HG03175 (cell line): ENCODE measurements around the gene NSA2.
"Not testable (repeated sequence)": the region's sequence is repeated elsewhere in the genome, so short reads cannot be mapped to it uniquely, and the experiment has no call there.

Source experiments
- ATAC-seq: cut with Tn5 transposase; IDR thresholded peaks from one replicate; pipeline ENCODE4 v1.9.1; 2021; ENCODE audit warnings: mild to moderate bottlenecking, moderate library complexity; ENCODE audit not compliant: unreplicated experiment

The NSA2 gene

DNA sequence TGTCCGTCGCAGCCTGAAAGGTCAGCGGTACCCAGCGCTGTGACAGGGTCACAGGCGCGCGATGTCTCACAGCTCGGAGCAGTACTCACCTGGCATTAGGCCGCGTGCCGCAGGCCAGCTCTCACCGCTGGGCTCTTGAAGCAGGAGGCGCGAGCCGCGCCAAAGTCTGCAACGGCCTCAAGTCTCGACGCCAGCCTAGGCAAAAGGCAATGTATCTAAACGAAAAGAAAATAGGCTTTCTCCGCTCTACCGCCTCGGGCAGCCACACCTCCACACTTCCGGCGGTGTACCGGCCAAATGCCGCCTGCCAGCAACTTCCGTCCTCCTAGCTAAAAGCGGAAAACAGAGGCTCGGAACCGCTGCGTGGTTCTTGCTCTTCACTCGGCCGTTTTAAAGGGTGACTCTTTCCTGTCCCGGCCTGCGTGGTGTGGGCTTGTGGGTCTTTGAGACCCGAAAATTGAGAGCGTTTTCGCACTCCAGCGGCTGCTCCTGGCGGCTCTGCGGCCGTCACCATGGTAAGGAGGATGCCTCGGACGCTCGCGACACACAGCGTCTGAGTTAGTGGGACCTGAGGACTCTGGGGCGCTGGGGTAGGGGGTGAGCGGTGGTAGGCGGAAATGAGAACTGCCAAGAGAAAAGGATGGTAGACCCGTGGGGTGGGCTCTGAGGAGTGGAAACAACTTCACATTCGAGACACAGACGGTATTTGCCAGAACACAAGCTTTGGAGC, at the start of gene NSA2, which contains the start of gene GFM2:
TSS of gene NSA2 (plus strand) at position 401 of the 730 bp plus-strand sequence. CDS start at position 513, 112 bp downstream.
TSS of gene GFM2 (minus strand) at position 269 of the 730 bp plus-strand sequence. CDS start 3,375 bp downstream, outside the sequence.
- ATAC-seq = peak; percentile 86

DNA sequence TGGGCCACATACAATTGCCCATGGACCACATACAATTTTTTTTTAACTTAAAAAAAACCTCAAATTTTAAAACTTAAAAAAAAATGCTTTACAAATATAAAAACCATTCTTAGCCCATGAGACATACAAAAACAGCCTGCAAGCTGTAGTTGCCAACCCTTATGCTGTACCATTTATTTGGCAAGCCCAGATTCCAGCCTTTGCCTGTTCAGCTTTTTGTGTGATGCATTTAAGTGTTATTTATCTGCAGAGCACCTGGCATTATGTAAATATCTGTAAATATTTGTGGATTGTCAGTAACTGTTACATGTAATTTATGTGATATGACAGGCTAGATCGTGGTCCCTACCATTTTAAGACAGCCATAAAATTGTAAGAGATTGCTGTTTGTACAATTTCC, 49.5 kb upstream of the NSA2 start:
- no peak for ATAC-seq

DNA sequence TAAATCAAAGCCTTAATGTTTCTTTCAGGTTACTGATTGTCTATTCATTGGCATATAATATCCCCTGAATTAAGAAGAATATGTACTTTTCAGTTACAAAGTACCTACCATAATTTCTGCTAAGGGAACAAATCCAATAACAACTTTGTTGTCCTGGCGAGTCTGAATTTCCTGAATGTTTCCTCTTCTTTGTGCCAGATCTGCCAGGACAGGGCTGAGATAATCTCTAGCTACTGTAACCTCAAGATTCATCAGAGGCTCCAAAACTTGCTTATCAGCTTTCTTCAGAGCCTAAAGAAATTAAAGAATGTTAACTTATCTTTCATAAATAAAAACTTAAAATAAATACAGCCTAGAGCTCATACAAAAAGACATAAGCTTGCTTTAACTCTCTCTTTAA, 44.8 kb upstream of the NSA2 start:
- ATAC-seq = no peak

DNA sequence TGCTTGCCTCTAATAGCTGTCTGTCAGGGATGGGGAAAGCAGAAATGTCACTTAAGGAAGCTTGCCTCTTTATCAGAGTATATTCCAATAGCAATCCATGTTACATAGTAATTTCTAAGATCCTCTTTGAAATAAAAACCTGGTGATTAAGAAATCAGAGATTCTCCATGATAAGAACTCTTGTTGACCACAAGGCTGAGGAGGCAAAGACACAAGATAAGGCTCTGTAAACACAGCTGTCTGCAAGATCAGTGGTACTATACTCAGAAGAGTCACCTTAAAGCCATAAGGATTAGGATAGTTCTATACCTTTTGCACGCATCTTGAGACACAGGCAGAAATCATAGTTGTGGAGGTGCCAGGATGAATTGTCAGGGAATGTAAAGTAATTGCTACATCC, 41.7 kb upstream of the NSA2 start:
- no peak for ATAC-seq

DNA sequence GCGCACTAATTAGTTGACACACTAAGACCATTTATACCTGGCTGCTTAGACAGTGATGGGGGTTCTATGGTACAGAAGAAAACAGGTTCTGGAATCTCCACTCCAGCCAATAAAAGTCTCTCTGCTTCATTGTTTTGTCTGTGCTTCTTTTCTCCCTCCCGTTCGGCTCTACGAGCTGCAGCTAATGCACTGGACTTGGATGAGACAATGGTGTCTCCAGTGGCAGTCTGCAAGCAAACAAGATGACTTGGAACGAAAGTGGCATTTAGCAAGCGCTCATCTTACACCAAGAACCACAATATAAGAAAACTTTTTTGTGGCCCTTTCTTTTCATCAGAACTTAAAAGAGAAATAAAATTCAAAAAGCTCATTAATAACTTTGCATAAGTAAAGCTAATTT, 30.3 kb upstream of the NSA2 start:
- ATAC-seq = no peak

DNA sequence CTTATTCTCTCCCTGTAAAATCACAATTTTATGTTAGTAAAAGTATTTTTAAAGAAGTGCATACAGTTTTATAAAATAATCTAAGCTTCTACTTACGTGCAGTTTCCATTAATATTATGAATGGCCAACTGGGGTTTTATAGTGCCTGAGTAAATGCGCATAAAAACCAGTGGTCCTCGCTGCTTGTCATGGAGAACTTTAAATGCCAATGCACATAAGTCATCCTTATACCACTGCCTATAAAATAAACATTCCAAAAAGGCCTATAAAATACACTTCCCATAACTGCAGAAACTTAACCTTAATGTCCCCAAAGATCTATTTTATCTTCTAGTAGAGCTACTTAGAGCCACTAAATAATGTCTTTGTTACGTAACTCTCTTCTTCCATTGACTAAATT, 28.6 kb upstream of the NSA2 start:
- ATAC-seq = no peak

DNA sequence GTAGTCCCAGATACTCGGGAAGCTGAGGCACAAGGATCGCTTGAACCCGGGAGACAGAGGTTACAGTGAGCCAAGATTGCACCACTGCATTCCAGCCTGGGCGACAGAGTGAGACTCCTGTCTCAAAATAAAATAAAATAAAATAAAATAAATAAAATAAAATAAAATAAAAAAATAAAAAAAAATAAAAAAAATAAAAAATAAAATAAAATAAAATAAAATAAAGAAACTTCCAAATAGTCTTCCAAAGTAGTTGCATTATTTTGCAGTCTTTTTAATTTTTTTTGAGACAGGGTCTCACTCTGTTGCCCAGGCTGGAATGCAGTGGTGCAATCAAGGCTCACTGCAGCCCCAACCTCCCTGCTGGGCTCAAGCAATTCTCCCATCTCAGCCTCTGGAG, 18.3 kb upstream of the NSA2 start:
- not testable (repeated sequence) for ATAC-seq

DNA sequence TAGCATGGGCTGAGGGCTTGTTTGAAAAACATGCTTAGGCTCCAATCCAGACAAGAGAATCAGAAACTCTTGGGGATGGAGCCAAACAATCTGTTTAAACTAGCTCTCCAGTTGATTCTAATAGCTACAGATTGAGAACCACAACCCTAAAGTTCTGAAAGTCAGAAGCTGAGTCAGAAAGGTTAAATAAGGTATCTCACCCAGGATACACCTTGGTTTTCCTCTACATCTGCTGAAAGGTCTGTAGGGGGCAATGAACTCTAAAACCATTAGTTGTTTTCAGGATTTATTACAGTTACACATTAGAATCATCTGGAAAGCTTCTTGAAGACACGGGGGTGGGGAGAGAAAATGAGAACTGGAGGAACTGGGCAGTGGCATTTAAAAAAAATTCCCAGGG, 5.8 kb upstream of the NSA2 start:
- no peak for ATAC-seq

DNA sequence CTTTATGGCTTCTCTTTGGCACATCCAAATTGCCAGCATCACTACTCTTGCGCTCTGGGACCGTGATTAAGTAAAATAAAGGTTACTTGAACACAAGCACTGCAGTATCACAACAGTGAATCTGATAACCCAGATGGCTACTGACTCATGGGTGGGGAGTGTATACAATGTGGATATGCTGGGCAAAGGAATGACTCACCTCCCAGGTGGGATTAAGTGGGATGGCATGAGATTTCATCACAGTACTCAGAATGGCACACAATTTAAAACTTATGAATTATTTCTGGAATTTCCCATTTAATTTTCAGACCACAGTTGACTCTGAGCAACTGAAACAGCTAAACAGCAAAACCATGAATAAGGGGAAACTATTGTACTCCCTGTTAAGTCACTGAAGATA, 4.5 kb upstream of the NSA2 start:
- ATAC-seq = no peak

DNA sequence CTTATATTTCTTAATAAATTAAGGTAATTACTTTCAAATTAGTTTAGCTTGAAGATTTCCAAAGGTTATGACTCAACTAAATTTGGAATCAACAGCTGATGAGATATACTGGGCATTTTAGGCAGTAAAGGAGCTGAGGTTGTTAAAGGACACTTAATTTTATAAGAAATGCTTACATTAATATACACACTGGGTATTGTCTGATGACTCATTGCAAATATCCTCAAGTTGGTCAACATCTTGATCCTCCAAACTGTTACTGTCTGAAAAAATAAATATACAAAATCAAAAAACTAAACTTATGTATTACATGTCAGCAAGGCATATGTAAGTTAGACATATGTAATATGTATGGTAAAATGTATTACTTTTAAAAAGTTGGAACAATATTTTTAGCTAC, 3.5 kb upstream of the NSA2 start:
- ATAC-seq = no peak

DNA sequence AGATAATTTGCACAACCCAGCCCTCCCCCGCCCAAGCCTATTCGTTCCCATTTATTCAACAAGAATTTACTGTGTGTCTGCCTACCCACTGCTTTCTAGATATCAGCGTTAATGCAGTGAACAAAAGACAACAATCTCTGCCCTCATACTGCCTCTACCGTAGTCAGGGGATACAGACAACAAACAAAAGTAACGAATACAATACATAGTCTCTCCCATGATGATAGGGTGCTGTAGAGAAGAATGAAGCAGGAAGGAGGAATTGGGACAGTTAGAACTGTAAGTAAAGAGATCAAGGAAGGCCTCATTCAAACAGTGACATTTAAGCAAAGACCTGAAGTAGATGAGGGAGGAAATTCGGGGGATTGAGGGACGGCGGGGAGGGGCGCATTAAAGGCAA, 1.8 kb upstream of the NSA2 start:
- no peak for ATAC-seq

DNA sequence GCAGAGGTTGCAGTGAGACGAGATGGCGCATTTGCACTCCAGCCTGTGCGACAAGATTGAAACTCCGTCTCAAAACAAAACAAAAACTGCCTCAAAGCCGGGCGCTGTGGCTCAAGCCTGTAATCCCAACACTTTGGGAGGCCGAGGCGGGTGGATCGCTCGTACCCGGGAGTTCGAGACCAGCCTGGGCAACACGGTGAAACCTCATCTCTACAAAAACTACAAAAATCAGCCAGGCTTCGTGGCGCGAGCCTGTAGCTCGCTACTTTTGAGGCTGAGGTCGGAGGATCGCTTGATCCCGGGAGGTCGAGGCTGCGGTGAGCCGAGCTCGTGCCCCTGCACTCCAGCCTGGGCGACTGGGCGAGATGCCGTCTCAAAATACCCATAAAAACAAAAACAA, 1.1 kb upstream of the NSA2 start:
- ATAC-seq = no peak

DNA sequence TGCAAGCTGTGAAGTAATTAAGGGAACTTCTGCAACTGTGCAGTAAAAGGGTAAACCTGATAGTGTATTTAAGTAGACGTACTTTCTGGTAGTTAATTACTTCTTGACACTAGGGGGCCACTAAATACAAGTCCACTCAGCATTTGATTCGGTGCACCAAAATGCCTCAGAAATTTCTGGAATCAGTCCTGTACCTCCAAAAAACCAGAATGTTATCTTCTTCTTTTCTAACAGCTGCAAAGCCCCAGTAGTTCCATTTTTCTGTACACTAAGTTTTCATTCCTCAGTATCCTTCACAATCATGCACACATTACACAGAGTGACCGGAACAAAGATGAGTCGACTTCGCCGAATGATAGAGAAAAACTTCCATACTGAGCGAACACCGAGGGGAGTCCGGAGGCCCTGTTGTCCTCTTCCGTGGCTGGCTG, 616 bp upstream of the NSA2 start:
- ATAC-seq = peak; percentile 45

DNA sequence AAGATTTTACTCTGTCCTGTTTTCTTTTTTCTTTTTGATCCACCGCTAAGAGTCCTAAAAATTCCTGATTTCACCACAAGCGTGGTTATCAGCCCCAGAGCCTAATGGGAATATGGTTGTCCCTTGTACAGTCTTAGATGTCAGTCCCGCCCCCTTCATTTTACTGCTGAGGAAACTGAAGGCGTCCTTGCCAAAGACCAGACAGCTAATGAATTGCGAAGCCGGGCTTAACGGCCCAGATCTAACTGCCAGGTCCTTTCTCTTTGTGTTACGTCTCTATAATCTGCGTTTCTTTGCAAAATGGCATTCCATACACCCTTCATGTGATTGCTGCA, 497 bp downstream of the NSA2 start:
- ATAC-seq = no peak

DNA sequence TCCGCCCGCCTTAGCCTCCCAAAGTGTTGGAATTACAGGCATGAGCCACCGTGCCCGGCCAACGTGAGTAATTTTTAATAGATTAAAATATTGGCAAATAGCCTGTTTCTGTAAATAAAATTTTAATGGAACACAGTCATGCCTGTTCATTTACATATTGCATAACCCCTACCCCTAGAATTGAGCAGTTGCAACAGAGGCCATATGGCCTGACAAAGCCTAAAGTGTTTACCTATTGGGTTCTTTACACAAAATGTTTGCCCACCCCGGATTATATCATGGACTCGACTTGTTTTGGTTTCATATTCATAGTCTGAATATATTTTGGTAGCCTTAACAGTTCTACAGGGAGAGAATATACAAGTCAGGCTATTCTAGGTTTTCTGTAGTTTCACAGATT, 5.3 kb downstream of the NSA2 start:
- no peak for ATAC-seq

DNA sequence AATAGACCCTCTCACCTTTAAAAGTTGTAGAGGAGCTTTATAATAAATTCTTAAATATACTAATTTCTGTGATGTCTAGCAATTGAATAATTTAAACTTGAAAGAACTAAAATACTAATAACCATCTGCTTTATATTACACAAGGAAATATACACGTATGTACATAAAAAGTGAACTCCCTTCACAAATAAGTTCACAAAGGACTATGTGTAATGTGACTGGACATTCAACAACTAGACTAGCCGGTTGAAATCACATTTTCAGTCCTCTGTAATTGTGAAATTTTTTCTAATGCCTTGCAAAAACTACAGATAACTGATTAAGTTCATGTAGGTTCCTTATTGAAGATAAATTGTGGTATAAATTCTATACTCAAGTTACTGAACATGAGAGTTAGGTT, 11.6 kb downstream of the NSA2 start:
- ATAC-seq = no peak

DNA sequence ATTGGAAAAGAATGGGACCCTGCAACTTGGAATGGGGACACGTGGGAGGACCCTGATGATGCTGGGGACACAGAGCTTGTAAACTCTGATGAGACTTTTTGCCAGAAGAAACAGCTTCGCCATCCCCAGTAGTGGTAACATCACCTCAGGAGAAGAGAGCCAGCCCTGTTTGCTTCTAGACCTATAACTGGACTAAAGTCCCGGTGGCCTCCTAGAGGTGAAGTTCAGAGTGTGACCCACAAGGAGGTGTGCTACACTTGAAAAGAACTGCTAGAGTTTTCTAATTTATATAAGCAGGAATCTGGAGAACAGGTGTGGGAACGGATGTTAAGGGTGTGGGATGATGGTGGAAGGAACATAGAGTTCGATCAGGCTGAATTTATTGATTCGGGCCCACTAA, 19.8 kb downstream of the NSA2 start:
- ATAC-seq = no peak

DNA sequence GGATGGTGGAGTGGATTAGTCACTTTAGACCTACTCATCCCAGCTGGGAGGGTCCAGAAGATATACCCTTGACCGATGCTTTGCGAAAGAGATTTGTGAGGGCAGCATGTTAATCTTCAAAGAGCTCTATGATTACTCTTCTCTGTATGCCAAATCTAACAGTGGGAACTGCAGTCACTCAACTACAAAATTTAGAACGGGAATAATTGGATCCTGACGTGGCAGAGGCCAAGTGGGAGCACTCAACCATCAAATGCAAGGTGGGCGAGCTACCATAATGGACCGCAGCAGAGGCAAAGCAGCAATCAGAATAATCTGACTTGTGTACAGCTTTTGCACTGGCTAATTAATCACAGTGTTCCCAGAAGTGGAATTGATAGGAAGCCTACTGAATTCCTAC, 20.4 kb downstream of the NSA2 start:
- ATAC-seq = no peak

DNA sequence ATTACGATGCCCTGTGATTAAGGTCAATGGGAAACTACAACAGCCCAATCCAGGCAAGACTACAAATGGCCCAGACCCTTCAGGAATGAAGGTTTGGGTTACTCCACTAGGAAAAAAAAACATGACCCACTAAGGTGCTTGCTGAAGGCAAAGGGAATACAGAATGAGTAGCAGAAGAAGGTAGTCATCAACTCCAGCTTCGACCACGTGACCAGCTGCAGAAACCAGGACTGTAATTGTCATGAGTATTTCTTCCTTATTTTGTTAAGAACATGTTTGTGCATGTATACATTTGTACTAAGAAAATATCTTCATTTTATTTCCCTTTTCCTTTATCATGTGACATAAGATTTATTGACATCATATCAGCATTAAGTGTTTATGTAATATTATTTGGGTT, 24.6 kb downstream of the NSA2 start:
- ATAC-seq = not testable (repeated sequence)

DNA sequence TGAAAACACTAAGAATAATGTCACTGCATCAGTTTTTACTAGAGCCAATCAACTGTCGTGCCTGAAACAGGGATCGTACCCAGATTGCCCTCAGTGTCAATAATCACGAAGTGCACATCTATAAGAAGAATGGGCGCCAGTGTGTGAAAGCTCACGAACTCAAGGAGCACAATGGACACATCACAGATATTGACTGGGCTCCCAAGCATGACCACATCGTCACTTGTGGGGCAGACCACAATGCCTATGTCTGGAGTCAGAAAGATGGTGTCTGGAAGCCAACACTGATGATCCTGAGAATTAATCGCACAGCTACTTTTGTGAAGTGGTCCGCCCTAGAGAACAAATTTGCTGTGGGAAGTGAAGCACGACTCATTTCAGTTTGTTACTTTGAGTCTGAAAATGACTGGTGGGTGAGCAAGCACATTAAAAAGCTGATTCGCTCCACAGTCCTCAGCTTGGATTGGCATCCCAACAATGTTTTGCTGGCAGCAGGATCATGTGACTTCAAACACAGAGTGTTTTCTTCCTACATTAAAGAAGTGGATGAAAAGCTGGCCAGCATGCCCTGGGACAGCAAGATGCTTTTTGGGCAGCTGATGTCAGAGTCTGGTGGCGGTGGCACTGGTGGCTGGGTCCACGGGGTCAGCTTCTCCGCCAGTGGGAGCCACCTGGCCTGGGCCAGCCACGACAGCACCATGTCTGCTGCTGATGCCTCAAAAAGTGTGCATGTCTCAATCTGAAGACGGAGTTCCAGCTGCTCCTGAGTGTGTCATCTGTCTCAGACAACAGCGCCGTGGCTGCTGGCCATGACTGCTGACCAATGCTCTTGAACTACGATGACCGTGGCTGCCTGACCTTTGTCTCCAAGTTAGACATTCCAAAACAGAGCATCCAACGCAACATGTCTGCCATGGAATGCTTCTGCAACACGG, 32.2 kb downstream of the NSA2 start:
- ATAC-seq = no peak

DNA sequence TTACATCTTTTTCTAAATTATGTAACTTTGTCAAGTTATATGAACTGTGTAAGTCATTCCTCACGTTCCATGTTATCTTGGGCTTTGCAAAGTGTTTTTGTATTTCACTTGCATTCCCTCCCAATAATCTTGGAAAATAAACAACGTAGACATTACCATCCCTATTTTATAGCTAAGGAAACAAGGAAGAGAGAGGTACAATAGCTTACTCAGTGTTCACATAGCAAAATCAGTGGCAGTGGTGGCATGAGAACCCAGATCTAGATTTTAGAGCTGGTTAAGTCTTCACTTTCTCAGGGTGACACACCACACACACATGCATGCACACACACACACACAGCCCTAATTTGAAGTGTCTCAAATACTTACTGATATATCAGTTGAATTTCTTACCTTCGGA, 34.1 kb downstream of the NSA2 start:
- ATAC-seq = no peak

DNA sequence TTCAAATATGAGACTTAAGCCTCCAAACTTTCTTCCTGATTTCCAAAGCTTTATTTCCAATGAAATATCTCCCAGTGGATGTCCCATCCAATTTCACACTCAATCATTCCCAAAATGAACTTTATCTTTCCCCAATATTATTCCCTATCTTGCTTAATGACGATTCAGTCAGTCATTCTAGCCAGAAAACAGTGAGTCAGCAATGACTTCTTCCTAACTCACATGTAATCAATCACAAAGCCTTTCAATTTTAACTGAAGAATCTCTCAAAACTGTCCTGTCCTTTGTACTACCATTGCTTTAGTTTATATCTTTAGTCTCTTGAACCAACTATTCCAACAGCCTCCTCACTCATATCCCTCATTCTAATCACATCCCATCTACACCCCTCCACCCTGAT, 34.9 kb downstream of the NSA2 start:
- ATAC-seq = no peak
